Loucy (cell line): ENCODE data around the gene SHISAL1.

Experiments used
- CTCF ChIP-seq: fragments of 200-600 bp; sonication (generic); conservative IDR thresholded peaks from 2 replicates; pipeline ENCODE4 v1.5.1; 2014; ENCODE audit warnings: mild to moderate bottlenecking, antibody characterized with exemption, low read length
- EZH2phosphoT487 ChIP-seq: fragments of 200-600 bp; IDR thresholded peaks from 2 replicates; pipeline ENCODE4 v1.6.1; 2018; ENCODE audit warnings: antibody characterized with exemption, mild to moderate bottlenecking, moderate library complexity, borderline replicate concordance

- no peak for TF ChIP-seq CTCF
- TF ChIP-seq EZH2phosphoT487: no peak
These were observed 109.5 kb downstream of the SHISAL1 start for GRCh38 chr22:44203203-44203602.
